Stimulated activated CD4-positive, alpha-beta T cell treated with anti-CD3 and anti-CD28 coated beads, Interleukin-12 subunit alpha, Interleukin-12 subunit beta, amount 100 ng/mL, for 4 hours (primary cell): ENCODE results near the gene PAPLN.
"Not testable (repeated sequence)": the region's sequence is repeated elsewhere in the genome, so short reads cannot be mapped to it uniquely, and the experiment has no call there.

Experiments used
- DNase-seq: peaks from one replicate; pipeline ENCODE4 v3.0.0-alpha.2; 2020

PAPLN gene

GRCh38 chr14:73295198-73295796 is 58.0 kb downstream of the PAPLN start:
- no peak for DNase-seq

DNA sequence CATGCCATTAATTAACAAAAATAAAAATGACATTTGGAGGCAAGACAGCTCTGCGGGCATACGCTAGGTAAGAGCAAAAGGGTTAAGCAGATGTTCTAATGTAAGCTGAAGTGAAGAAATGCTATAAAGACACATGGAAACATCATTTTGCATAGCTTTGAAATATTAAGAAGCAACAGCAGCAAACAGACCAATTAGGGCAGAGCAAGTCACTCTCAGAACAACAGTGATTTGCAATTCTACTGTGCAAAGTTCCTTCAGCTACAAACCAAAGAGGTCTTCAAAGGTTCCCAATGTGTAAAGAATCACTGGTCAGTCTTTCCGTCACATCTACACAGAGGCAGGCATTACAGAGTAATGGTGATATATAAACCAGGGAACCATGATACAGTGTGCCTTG is 68.2 kb downstream of the PAPLN start:
- no peak for DNase-seq

DNA sequence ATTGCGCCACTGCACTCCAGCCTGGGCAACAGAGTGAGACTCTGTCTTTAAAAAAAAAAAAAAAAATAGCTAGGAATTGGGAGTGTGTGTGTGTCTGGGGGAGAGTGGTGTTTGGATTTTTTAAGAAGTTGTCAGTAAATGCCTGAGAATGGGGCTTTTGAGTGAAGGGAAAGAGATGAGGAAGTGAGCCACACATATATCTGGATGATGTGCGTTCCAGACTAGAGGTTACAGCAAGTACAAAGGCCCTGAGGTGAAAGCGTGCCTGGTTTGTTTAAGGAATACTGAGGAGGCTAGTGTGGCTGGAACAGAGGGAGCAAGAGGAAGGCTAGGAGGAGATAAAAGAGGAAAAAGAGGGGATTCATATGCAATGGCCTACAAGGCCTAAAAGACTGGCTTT is 70.0 kb downstream of the PAPLN start:
- no peak for DNase-seq

- not testable (repeated sequence) for DNase-seq
Measured at GRCh38 chr14:73309207-73309606, 71.9 kb downstream of the PAPLN start.

DNA sequence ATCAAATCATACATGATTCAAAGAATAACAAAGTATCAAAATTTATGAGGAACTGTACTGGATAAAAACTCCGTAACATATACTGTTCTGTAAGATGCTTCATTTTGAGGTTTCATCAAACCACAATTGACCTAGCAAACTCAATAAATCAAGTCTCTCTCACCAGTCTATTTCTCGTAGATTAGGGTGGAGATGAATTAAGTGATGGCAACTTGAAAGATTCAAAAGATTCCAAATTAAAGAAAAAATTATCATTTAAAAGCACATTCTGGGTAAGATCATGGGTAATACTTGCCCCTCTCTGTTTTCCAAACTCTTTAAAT is 74.4 kb downstream of the PAPLN start:
- no peak for DNase-seq

DNA sequence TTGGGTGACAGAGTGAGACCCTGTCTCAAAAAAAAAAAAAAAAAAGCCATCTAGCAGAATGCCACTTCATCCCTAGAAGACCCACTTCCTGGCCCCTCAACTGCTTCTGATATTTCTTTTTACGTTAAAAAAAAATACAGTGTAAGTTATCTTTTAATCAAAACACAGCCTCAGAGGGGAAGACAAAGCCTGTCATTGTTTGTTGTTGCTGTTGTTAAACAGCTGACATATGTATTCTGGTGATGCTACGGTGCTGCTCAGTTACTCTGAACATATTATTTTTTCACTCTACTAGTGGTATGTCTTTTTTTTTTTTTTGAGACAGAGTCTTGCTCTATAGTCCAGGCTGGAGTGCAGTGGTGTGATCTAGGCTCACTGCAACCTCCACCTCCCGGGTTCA is 75.4 kb downstream of the PAPLN start:
- DNase-seq = no peak

DNA sequence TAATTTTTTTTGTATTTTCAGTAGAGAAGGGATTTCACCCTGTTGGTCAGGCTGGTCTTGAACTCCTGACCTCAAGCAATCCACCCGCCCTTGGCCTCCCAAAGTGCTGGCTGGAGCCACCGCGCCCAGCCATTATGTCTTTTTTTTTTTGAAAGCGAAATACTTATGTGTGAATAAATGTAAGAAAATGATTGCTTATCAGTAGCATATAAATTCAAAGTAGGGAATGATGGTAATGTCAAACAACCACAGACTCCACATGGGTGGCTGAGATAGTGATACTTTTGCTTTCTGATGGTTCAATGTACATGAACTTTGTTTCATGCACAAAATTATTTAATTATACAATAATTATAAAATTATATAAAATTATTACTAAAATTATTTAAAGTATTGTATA is 75.8 kb downstream of the PAPLN start:
- DNase-seq = no peak

GRCh38 chr14:73323896-73324399 is 86.6 kb downstream of the PAPLN start:
- no peak for DNase-seq
